Sigmoid colon (tissue), 3 donors: ENCODE data around the gene RGPD6.
"Not testable (repeated sequence)": the region's sequence is repeated elsewhere in the genome, so short reads cannot be mapped to it uniquely, and the experiment has no call there.

Source experiments
- POLR2A ChIP-seq, 2 donors: fragments of 450-650 bp; IDR thresholded peaks; one replicate each; pipeline ENCODE4 v1.6.1; 2016; ENCODE audit warnings: antibody characterized with exemption in 2 of 2, mild to moderate bottlenecking in 2 of 2, moderate library complexity in 2 of 2
- TF ChIP-seq, protein P1 (sequence below), 4 experiments: fragments of 450-650 bp in 3 of 4; fragments of 200-600 bp in 1 of 4; IDR thresholded peaks; one replicate each; pipeline ENCODE4 v1.5.1; 2016 to 2019; ENCODE audit warnings: antibody characterized with exemption in 4 of 4, mild to moderate bottlenecking in 3 of 4, moderate library complexity in 2 of 4

GRCh38 chr2:110602139-110602538 lies 25.1 kb upstream of the RGPD6 start:
- TF ChIP-seq, protein P1, sequence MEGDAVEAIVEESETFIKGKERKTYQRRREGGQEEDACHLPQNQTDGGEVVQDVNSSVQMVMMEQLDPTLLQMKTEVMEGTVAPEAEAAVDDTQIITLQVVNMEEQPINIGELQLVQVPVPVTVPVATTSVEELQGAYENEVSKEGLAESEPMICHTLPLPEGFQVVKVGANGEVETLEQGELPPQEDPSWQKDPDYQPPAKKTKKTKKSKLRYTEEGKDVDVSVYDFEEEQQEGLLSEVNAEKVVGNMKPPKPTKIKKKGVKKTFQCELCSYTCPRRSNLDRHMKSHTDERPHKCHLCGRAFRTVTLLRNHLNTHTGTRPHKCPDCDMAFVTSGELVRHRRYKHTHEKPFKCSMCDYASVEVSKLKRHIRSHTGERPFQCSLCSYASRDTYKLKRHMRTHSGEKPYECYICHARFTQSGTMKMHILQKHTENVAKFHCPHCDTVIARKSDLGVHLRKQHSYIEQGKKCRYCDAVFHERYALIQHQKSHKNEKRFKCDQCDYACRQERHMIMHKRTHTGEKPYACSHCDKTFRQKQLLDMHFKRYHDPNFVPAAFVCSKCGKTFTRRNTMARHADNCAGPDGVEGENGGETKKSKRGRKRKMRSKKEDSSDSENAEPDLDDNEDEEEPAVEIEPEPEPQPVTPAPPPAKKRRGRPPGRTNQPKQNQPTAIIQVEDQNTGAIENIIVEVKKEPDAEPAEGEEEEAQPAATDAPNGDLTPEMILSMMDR (IDR thresholded peaks at IDR 0.05) = not testable (repeated sequence)
- TF ChIP-seq POLR2A (IDR thresholded peaks at IDR 0.05) = not testable (repeated sequence)
